Endothelial cell of umbilical vein (primary cell): Measurements from ENCODE around the gene EYS. TPM values are rescaled to one million over a fixed set of nuclear protein-coding genes. Genes with fewer than 3 reads are reported as not detected.

Source experiments
- BruUV-seq: library from RNA; stranded (reverse); fragments of 400-500 nt; replicated peaks from 2 replicates; lab custom pipeline; 2021; lab: Mats Ljungman, UMichigan
- CTCF ChIA-PET: fragments of 300-600, 350-600 bp; sonication (Branson Sonifier 250); formaldehyde crosslinking; loops from one replicate; lab custom pipeline; 2021; ENCODE audit warnings: antibody characterized with exemption, inconsistent platforms; lab: Charles Lee
- POLR2A ChIA-PET: fragments of 300-600, 350-600 bp; sonication (Branson Sonifier 250); formaldehyde crosslinking; loops from one replicate; lab custom pipeline; 2021; ENCODE audit warnings: antibody characterized with exemption, inconsistent platforms; lab: Charles Lee
- DNase-seq: peaks from one replicate; pipeline ENCODE4 v3.0.0-alpha.2; 2011; ENCODE audit warnings: low read depth, low spot score
- FAIRE-seq: peaks from 2 replicates; lab custom pipeline; 2011; peaks lifted over from hg19 to GRCh38; lab: Jason Lieb, UNC
- H2AFZ ChIP-seq: 2 replicates; pipeline ENCODE4 v1.6.0; 2012; ENCODE audit warnings: low read depth, low read length, control low read depth, inconsistent platforms
- H3K27ac ChIP-seq: 2 replicates; pipeline ENCODE4 v1.5.1; 2011; ENCODE audit warnings: low read depth, mild to moderate bottlenecking, control low read depth, low read length, moderate library complexity; ENCODE audit not compliant: insufficient read depth
- H3K27me3 ChIP-seq, 2 experiments: 2 replicates each; pipeline versions ENCODE4 v1.6.0 to v1.6.1; 2011; ENCODE audit warnings: low read length in 2 of 2, mixed read lengths in 1 of 2; ENCODE audit not compliant: control insufficient read depth in 2 of 2, insufficient read depth in 2 of 2
- H3K36me3 ChIP-seq, 2 experiments: 2 replicates in 1 of 2; 3 replicates in 1 of 2; pipeline ENCODE4 v1.5.1; 2011; ENCODE audit warnings: low read length in 2 of 2, mild to moderate bottlenecking in 1 of 2, moderate library complexity in 1 of 2; ENCODE audit not compliant: control insufficient read depth in 2 of 2, insufficient read depth in 2 of 2; ENCODE audit errors: extremely low read depth in 1 of 2
- H3K4me1 ChIP-seq: 3 replicates; pipeline ENCODE4 v1.5.1; 2011; ENCODE audit warnings: mild to moderate bottlenecking, low read length; ENCODE audit not compliant: control insufficient read depth, insufficient read depth; ENCODE audit errors: extremely low read depth
- H3K4me2 ChIP-seq: 2 replicates; pipeline ENCODE4 v1.6.1; 2011; ENCODE audit warnings: low read length, control low read depth, mixed read lengths; ENCODE audit not compliant: insufficient read depth
- H3K4me3 ChIP-seq, 3 experiments: fragments of 200-600 bp in 1 of 3; sonication (generic), shearing (Covaris generic) in 1 of 3; replicated peaks in 1 of 3; 2 replicates each; pipeline ENCODE4 v1.5.1; 2011 to 2016; ENCODE audit warnings: control low read depth in 3 of 3, low read length in 3 of 3, mild to moderate bottlenecking in 2 of 3, inconsistent platforms in 1 of 3, low read depth in 1 of 3, moderate library complexity in 1 of 3; ENCODE audit not compliant: insufficient read depth in 1 of 3
- H3K79me2 ChIP-seq: 2 replicates; pipeline ENCODE4 v1.6.0; 2012; ENCODE audit warnings: low read length, inconsistent platforms; ENCODE audit not compliant: control insufficient read depth, insufficient read depth
- H3K9ac ChIP-seq: replicated peaks from 2 replicates; pipeline ENCODE3; 2011; ENCODE audit warnings: low read length, control low read depth; ENCODE audit not compliant: insufficient read depth; ENCODE audit errors: extremely low read depth
- H3K9me1 ChIP-seq: replicated peaks from 3 replicates; pipeline ENCODE4 v1.6.0; 2011; ENCODE audit warnings: mild to moderate bottlenecking, low read length; ENCODE audit not compliant: control insufficient read depth, insufficient read depth; ENCODE audit errors: extremely low read depth
- H3K9me3 ChIP-seq: replicated peaks from 2 replicates; pipeline ENCODE4 v1.5.1; 2012; ENCODE audit warnings: low read length, inconsistent platforms; ENCODE audit not compliant: control insufficient read depth, insufficient read depth
- H4K20me1 ChIP-seq: replicated peaks from 2 replicates; pipeline ENCODE3; 2011; ENCODE audit warnings: mild to moderate bottlenecking, low read length; ENCODE audit not compliant: control insufficient read depth, insufficient read depth; ENCODE audit errors: extremely low read depth
- CTCF ChIP-seq, 2 donors: IDR thresholded peaks; 1 replicate in 1 of 2; 2 replicates in 1 of 2; pipeline ENCODE4 v1.5.1; 2011; ENCODE audit warnings: low read length in 2 of 2, mild to moderate bottlenecking in 2 of 2, moderate library complexity in 2 of 2, control low read depth in 1 of 2, inconsistent platforms in 1 of 2, low read depth in 1 of 2; ENCODE audit not compliant: insufficient read depth in 1 of 2; ENCODE audit errors: extremely low read depth in 1 of 2
- EZH2 ChIP-seq: IDR thresholded peaks from 2 replicates; pipeline ENCODE4 v1.6.1; 2012; ENCODE audit warnings: borderline replicate concordance, low read depth, mild to moderate bottlenecking, moderate library complexity, low read length, inconsistent platforms; ENCODE audit not compliant: severe bottlenecking
- FOS ChIP-seq: IDR thresholded peaks from 2 replicates; pipeline ENCODE4 v1.6.1; 2011; ENCODE audit warnings: mild to moderate bottlenecking, low read length, moderate library complexity, borderline replicate concordance; ENCODE audit not compliant: insufficient read depth
- GATA2 ChIP-seq: IDR thresholded peaks from 2 replicates; pipeline ENCODE4 v1.7.0; 2011; ENCODE audit warnings: low read depth, mild to moderate bottlenecking, moderate library complexity, mixed read lengths, low read length; ENCODE audit not compliant: insufficient read length, insufficient read depth
- JUN ChIP-seq: IDR thresholded peaks from 2 replicates; pipeline ENCODE4 v1.6.1; 2011; ENCODE audit warnings: borderline replicate concordance, low read depth; ENCODE audit not compliant: insufficient read length, insufficient read depth
- MAX ChIP-seq: IDR thresholded peaks from 2 replicates; pipeline ENCODE4 v1.6.1; 2011; ENCODE audit not compliant: insufficient read depth, insufficient read length
- MYC ChIP-seq: IDR thresholded peaks from one replicate; pipeline ENCODE4 v1.6.1; 2011; ENCODE audit warnings: mild to moderate bottlenecking, low read depth, low read length
- POLR2A ChIP-seq: IDR thresholded peaks from 2 replicates; pipeline ENCODE4 v1.6.1; 2012; ENCODE audit warnings: low read depth, mild to moderate bottlenecking, control low read depth, low read length
- dilution Hi-C: fragments of 300-500 bp; cut with MboI; formaldehyde crosslinking; loops from one replicate; pipeline ENCODE4 v1.15.0; 2019; ENCODE audit warnings: low sequenced_read_pairs; ENCODE audit not compliant: extremely low pct_ligation_motif_present
- intact Hi-C: fragments of 100-400 bp; cut with micrococcal nuclease; formaldehyde crosslinking; loops from one replicate; pipeline ENCODE4 v1.10.0; 2022
- polyA plus RNA-seq, 4 experiments: library from polyadenylated mRNA; depleted of rRNA in 3 of 4; stranded (reverse) in 3 of 4; unstranded in 1 of 4; fragments of >200 nt; gene quantifications; 2 replicates each; pipeline versions ENCODE4 v1.2.1 to v1.2.3, GENCODE V29; 2011 to 2012; ENCODE audit warnings: missing spikeins in 1 of 4
- total RNA-seq: library from RNA; stranded (reverse); gene quantifications from 2 replicates; pipeline ENCODE4 v1.2.3, GENCODE V29; 2021

The EYS gene
- total and polyA plus RNA-seq, 2 donors (not counting 3 experiments of a cell fraction or from before 2014, with no cell fraction given) = 0.01 to 0.27 TPM

GRCh38 chr6:65059568-65059967 lies 647.5 kb downstream of the EYS start:
- Histone ChIP-seq H3K36me3 (no peaks in the 10 kb centered on the region), H3K4me1 (no peaks in the 10 kb centered on the region), H3K4me2 (no peak overlapping the region), H4K20me1 (no peaks in the 10 kb centered on the region), H3K9ac (no peak overlapping the region), H3K9me3 (no peaks in the 10 kb centered on the region), H3K27ac (no peak overlapping the region), H3K79me2 (no peaks in the 10 kb centered on the region), H3K9me1 (no peaks in the 10 kb centered on the region), H3K4me3 (no peak overlapping the region), H2AFZ (no peak overlapping the region), H3K27me3 (no peaks in the 10 kb centered on the region)
- POLR2A ChIA-PET = no interaction called here
- DNase-seq (no peak), FAIRE-seq (no peak)
- no peak for TF ChIP-seq FOS
- no peak for TF ChIP-seq MAX
- TF ChIP-seq GATA2 = no peak
- no peak for TF ChIP-seq EZH2
- no peak for TF ChIP-seq POLR2A
- no peak for TF ChIP-seq MYC
- TF ChIP-seq CTCF (IDR thresholded peaks at IDR 0.05; ENCODE audit: extremely low read depth in 1 of 2, insufficient read depth in 1 of 2, low read depth in 1 of 2, low read length in 2 of 2) = no peak
- no peak for TF ChIP-seq JUN
- CTCF ChIA-PET = no interaction called here
- dilution Hi-C loops (no loop called here), intact Hi-C loops (no loop called here)
- no TSS peak for BruUV-seq
